ENCODE measurements around the gene FAM43A. TPM values are rescaled to one million over a fixed set of nuclear protein-coding genes. Genes with fewer than 3 reads are reported as not detected.

Gene FAM43A
- total RNA-seq, 1 donor from 2014 or later: 1.7 TPM

DNA sequence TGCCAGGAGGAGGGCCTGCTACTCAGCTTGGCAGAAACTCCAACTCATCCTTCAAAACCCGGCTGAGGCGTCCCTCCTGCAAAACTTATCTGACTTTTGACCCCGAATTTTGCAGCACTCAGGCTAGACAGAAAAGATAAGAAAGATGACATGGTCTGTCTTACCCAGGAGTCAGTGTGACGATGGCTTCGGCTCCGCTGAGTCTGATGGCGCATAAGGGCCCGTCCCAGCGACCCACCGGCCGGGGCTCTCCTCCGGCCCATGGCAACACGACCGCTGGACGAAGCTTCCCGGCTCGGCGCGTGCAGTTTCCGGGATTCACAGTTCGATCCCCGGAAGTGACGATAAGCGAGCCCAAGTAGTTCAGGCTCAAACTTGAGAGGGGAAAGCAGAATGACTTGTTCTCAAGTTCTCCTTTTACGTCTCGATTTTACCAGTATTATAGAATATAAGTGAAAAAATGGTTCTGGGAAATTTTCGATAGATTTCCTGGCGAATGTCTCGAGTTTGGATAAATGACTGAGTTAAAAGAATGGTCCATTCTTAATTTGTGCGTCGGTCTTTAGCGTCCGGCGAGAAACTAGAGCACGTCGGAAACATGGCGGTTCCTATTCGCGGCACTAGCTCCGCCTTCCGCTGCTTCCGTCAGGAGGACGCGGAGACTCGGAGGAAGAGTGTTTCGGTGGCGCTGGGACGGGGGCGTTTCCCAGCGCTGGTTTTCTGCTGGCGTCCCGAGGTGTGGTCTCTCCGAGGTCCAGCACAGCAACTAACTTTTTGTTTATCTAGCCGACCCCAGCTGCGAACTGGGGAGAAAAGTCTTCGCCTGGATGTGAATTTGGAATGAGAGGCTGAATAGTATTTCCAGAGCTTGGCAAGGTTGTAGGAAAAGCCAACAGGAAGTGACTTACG lies 13.5 kb upstream of the FAM43A start, which contains the start of gene LSG1:
Gene LSG1, minus strand, starts transcription at position 292 of the 909 bp plus-strand sequence. Its CDS starts 29 bp downstream, at position 263.
- Histone ChIP-seq H3K4me3 (ENCODE audit: low read depth, low read length) (peak within 1 kb of the TSS; percentile 98), H3K36me3 (ENCODE audit: control insufficient read depth, insufficient read depth, low read length) (no peaks in the 10 kb centered on the region), H3K27me3 (ENCODE audit: control insufficient read depth, insufficient read depth, low read length) (no peaks in the 10 kb centered on the region)
- DNase-seq (ENCODE audit: low read depth): peak; percentile 56
- TF ChIP-seq, protein P1, sequence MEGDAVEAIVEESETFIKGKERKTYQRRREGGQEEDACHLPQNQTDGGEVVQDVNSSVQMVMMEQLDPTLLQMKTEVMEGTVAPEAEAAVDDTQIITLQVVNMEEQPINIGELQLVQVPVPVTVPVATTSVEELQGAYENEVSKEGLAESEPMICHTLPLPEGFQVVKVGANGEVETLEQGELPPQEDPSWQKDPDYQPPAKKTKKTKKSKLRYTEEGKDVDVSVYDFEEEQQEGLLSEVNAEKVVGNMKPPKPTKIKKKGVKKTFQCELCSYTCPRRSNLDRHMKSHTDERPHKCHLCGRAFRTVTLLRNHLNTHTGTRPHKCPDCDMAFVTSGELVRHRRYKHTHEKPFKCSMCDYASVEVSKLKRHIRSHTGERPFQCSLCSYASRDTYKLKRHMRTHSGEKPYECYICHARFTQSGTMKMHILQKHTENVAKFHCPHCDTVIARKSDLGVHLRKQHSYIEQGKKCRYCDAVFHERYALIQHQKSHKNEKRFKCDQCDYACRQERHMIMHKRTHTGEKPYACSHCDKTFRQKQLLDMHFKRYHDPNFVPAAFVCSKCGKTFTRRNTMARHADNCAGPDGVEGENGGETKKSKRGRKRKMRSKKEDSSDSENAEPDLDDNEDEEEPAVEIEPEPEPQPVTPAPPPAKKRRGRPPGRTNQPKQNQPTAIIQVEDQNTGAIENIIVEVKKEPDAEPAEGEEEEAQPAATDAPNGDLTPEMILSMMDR (IDR thresholded peaks at IDR 0.05; ENCODE audit: insufficient read depth, low read length, poor library complexity, severe bottlenecking): no peak

DNA sequence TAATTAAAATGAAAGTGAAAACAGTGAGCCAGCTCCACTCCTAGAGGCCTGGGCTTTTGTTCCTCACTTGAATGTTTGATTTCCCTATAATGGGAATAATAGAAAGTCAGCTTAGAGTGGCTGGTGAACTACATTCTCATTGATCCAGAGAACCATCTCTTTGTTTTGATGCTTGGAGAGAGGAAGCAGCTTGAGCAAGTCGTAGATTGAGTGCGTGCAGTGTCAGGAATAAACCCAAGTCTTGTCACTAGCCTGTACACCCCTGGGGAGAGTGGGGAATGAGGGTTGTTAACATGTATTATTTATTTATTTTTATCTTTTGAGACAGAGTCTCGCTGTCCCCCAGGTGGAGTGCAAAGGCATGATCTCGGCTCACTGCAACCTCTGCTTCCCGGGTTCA lies 12.8 kb upstream of the FAM43A start:
- no peaks in the 10 kb centered on the region for H3K36me3 ChIP-seq (ENCODE audit: control insufficient read depth, insufficient read depth, low read length)
- H3K4me3 ChIP-seq (ENCODE audit: low read depth, low read length): peak overlapping the region; percentile 98
- no peak for DNase-seq (ENCODE audit: low read depth)
- H3K27me3 ChIP-seq (ENCODE audit: control insufficient read depth, insufficient read depth, low read length): no peaks in the 10 kb centered on the region
- TF ChIP-seq, protein P1 (IDR thresholded peaks at IDR 0.05; ENCODE audit: insufficient read depth, low read length, poor library complexity, severe bottlenecking): no peak

DNA sequence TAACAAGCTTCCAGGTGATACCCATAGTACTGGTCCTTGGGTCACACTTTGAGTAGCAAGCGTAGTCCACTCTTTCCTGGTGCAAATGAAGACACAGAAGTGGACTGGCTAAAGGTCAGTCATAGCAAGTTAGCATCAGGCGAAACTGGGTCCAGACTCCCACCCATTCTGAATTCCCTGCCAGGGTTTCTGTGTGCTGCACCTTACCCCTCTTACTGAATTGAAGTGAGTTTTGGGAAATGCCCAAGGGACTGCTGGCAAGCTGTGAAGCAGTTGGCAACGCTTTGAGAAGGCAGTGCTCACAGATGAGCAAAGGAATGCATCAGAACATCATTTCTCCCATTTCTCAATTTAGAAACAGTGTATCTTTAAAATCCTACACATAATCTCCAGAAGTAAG lies 11.9 kb upstream of the FAM43A start:
- Histone ChIP-seq H3K36me3 (ENCODE audit: control insufficient read depth, insufficient read depth, low read length) (no peaks in the 10 kb centered on the region), H3K4me3 (ENCODE audit: low read depth, low read length) (no peak overlapping the region), H3K27me3 (ENCODE audit: control insufficient read depth, insufficient read depth, low read length) (no peaks in the 10 kb centered on the region)
- TF ChIP-seq, protein P1 (IDR thresholded peaks at IDR 0.05; ENCODE audit: insufficient read depth, low read length, poor library complexity, severe bottlenecking): no peak
- DNase-seq (ENCODE audit: low read depth): no peak

DNA sequence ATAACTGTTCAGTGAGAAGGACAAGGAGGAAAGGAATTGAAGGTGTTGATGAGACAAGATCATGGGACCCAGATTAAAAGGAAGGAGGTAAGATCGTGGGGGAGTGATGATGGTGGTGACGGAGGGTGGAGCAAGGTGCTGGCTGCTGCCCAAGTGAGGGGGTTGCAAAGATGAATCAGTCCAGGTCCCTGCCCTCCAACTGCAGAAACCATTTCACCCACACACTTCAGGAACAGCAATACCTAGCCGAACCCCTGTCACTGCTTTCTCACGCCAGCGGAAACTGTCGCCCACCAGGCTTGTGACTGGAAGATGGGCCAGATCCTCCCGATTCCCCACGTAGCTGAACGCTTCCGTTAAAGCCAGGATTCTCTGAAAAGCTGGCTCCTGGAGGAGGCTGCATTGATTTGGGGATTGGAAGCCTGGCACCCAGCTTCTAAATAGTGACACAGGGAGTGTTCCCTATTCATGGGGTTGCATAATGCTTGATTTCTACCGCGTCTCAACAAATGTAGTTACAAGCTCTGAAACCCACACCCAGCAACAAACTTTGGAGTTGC lies 10.5 kb upstream of the FAM43A start:
- no peaks in the 10 kb centered on the region for H3K27me3 ChIP-seq (ENCODE audit: control insufficient read depth, insufficient read depth, low read length)
- no peak overlapping the region for H3K4me3 ChIP-seq (ENCODE audit: low read depth, low read length)
- DNase-seq (ENCODE audit: low read depth): no peak
- TF ChIP-seq, protein P1 (IDR thresholded peaks at IDR 0.05; ENCODE audit: insufficient read depth, low read length, poor library complexity, severe bottlenecking): no peak
- H3K36me3 ChIP-seq (ENCODE audit: control insufficient read depth, insufficient read depth, low read length): no peaks in the 10 kb centered on the region

DNA sequence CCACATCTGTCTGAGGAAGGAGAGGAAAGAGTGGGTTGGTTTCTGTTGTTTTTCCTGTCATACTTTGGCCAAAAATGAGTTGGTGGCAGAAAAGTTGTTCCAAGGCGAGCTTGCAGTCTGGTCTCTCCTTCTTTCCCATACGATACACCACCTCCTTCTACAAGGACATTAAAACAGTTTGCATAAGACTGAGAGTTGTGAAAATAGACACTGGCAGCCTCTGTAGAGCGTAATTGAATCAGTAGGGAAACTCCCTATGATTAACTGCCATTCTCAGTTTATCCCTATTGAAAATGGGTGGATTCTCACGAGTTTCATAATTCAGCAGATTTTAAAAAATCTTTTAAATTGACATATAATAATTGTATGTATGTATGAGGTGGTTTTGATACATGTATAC lies 10.0 kb upstream of the FAM43A start:
- Histone ChIP-seq H3K36me3 (ENCODE audit: control insufficient read depth, insufficient read depth, low read length) (no peaks in the 10 kb centered on the region), H3K27me3 (ENCODE audit: control insufficient read depth, insufficient read depth, low read length) (no peaks in the 10 kb centered on the region), H3K4me3 (ENCODE audit: low read depth, low read length) (no peak overlapping the region)
- TF ChIP-seq, protein P1 (IDR thresholded peaks at IDR 0.05; ENCODE audit: insufficient read depth, low read length, poor library complexity, severe bottlenecking): no peak
- DNase-seq (ENCODE audit: low read depth): no peak
